DOHH2 (cell line): ENCODE results near the gene KIAA1328.

Source experiments
- H3F3A ChIP-seq: fragments of 200-600 bp; sonication (generic), shearing (Covaris generic); 2 replicates; pipeline ENCODE4 v1.6.0; 2016; ENCODE audit warnings: antibody characterized with exemption, mild to moderate bottlenecking; ENCODE audit not compliant: control insufficient read depth, insufficient read depth
- H3K27ac ChIP-seq: fragments of 200-600 bp; sonication (generic); 2 replicates; pipeline ENCODE4 v1.5.1; 2014; ENCODE audit warnings: low read depth, mild to moderate bottlenecking, low read length, moderate library complexity
- H3K27me3 ChIP-seq: fragments of 200-600 bp; sonication (generic); 2 replicates; pipeline ENCODE4 v1.6.1; 2014; ENCODE audit warnings: mild to moderate bottlenecking, low read length, mixed read lengths; ENCODE audit not compliant: control insufficient read depth
- H3K36me3 ChIP-seq: fragments of 200-600 bp; sonication (generic); 2 replicates; pipeline ENCODE4 v1.6.1; 2014; ENCODE audit warnings: mild to moderate bottlenecking, low read length, moderate library complexity, mixed read lengths; ENCODE audit not compliant: control insufficient read depth
- H3K4me1 ChIP-seq: fragments of 200-600 bp; sonication (generic); 2 replicates; pipeline ENCODE4 v1.6.1; 2014; ENCODE audit warnings: mild to moderate bottlenecking, low read length, mixed read lengths; ENCODE audit not compliant: control insufficient read depth
- H3K4me2 ChIP-seq: fragments of 200-600 bp; sonication (generic); 2 replicates; pipeline ENCODE4 v1.6.0; 2014; ENCODE audit warnings: mild to moderate bottlenecking, low read length, moderate library complexity
- H3K4me3 ChIP-seq: fragments of 200-600 bp; sonication (generic); 2 replicates; pipeline ENCODE4 v1.5.1; 2014; ENCODE audit warnings: mild to moderate bottlenecking, low read length, mixed read lengths
- H3K79me2 ChIP-seq: fragments of 200-600 bp; sonication (generic); 2 replicates; pipeline ENCODE4 v1.6.1; 2014; ENCODE audit warnings: mild to moderate bottlenecking, low read length, mixed read lengths; ENCODE audit not compliant: control insufficient read depth
- H3K9me2 ChIP-seq: fragments of 200-600 bp; sonication (generic); replicated peaks from 2 replicates; pipeline ENCODE4 v1.6.1; 2014; ENCODE audit warnings: mild to moderate bottlenecking, low read length, mixed read lengths; ENCODE audit not compliant: control insufficient read depth
- H3K9me3 ChIP-seq: fragments of 200-600 bp; sonication (generic); 2 replicates; pipeline ENCODE4 v1.6.1; 2014; ENCODE audit warnings: antibody characterized with exemption, low read length, mixed read lengths; ENCODE audit not compliant: control insufficient read depth, insufficient read depth
- H4K20me1 ChIP-seq: fragments of 200-600 bp; sonication (generic); 2 replicates; pipeline ENCODE4 v1.6.0; 2014; ENCODE audit warnings: low read depth, mild to moderate bottlenecking, antibody characterized with exemption, low read length, moderate library complexity; ENCODE audit not compliant: control insufficient read depth, insufficient read depth
- CTCF ChIP-seq: fragments of 200-600 bp; sonication (generic); IDR thresholded peaks from one replicate; pipeline ENCODE4 v1.5.1; 2014; ENCODE audit warnings: antibody characterized with exemption, mild to moderate bottlenecking, low read depth, low read length; ENCODE audit not compliant: poor library complexity, severe bottlenecking
- EZH2phosphoT487 ChIP-seq: fragments of 200-600 bp; sonication (generic); IDR thresholded peaks from 2 replicates; pipeline ENCODE4 v1.6.1; 2017; ENCODE audit warnings: borderline replicate concordance, mild to moderate bottlenecking, antibody characterized with exemption, low read length, moderate library complexity, mixed read lengths

The KIAA1328 gene

GRCh38 chr18:36831139-36831538, 2.2 kb downstream of the KIAA1328 start:
- Histone ChIP-seq H3K27ac (no peak overlapping the region), H3K36me3 (peaks cover 16% of the 10 kb centered on the region), H3K79me2 (peaks cover 46% of the 10 kb centered on the region), H3F3A (no peaks in the 10 kb centered on the region), H3K9me3 (no peaks in the 10 kb centered on the region), H3K4me2 (no peak overlapping the region), H4K20me1 (no peaks in the 10 kb centered on the region), H3K27me3 (no peaks in the 10 kb centered on the region), H3K4me3 (no peak overlapping the region), H3K9me2 (no peaks in the 10 kb centered on the region), H3K4me1 (peaks cover 27% of the 10 kb centered on the region)
- TF ChIP-seq EZH2phosphoT487 (no peak), CTCF (no peak)

GRCh38 chr18:36833120-36833519, 4.2 kb downstream of the KIAA1328 start:
- Histone ChIP-seq H3K27me3 (no peaks in the 10 kb centered on the region), H3F3A (no peaks in the 10 kb centered on the region), H3K4me1 (peaks cover 18% of the 10 kb centered on the region), H3K4me2 (no peak overlapping the region), H3K9me2 (no peaks in the 10 kb centered on the region), H3K4me3 (no peak overlapping the region), H3K9me3 (no peaks in the 10 kb centered on the region), H3K27ac (no peak overlapping the region), H4K20me1 (no peaks in the 10 kb centered on the region), H3K36me3 (peaks cover 9% of the 10 kb centered on the region; the same call in 1 of the 2 replicates), H3K79me2 (peaks cover 28% of the 10 kb centered on the region)
- TF ChIP-seq CTCF (no peak), EZH2phosphoT487 (no peak)

GRCh38 chr18:36835927-36836326, 7.0 kb downstream of the KIAA1328 start:
- Histone ChIP-seq H3K4me1 (peaks cover 5% of the 10 kb centered on the region; the same call in 1 of the 2 replicates), H3K27ac (no peak overlapping the region), H3K4me3 (no peak overlapping the region), H3K27me3 (no peaks in the 10 kb centered on the region), H3K36me3 (peaks cover 9% of the 10 kb centered on the region), H3K9me3 (no peaks in the 10 kb centered on the region), H3K9me2 (no peaks in the 10 kb centered on the region), H3K79me2 (0 out of 2 replicates have a peak, but pooled peaks cover 5% of the 10 kb centered on the region), H4K20me1 (no peaks in the 10 kb centered on the region), H3F3A (no peaks in the 10 kb centered on the region), H3K4me2 (no peak overlapping the region)
- TF ChIP-seq CTCF (no peak), EZH2phosphoT487 (no peak)
